ENCODE results near the gene RAMP2. TPM values are rescaled to one million over a fixed set of nuclear protein-coding genes. Genes with fewer than 3 reads are reported as not detected.

RAMP2 gene
- total and polyA plus RNA-seq, 7 donors = 2.3 to 26.6 (median 16.8) TPM

DNA sequence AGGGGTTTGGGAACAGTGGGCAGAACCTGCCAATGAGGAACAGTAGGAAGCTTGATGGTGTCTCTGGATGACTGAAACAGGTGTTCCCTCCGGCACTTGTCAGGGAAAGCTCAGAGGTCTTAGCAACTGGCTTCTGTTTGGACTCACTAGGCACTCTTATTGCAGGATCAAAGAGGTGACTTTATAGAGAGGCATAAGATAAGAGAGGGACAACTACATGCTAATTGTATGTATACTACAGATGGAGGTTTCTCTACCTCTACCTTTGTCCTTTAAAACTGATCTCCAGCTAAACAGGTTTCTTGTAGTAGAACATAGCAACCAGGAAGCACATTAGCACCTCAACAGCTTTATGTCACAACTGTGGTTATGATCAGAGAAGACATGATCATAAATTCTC, 45.2 kb downstream of the RAMP2 start:
- no peaks in the 10 kb centered on the region for H3K27me3 ChIP-seq
- intact Hi-C loops (cut with DNase I) = no loop called here
- WGBS, 2 donors = 20 to 66% methylated on average over 1 of the region's 1 CpG
- peak overlapping the region in 1 of 4 donors; percentile 76 for H3K27ac ChIP-seq
- H3K4me3 ChIP-seq = no peak overlapping the region
- H3K4me1 ChIP-seq = peaks cover 0 to 13% (median 6%) of the 10 kb centered on the region in 4 donors
- DNase-seq = no peak
- no peaks in the 10 kb centered on the region for H3K9me3 ChIP-seq
- H3K36me3 ChIP-seq = peaks cover 0 to 13% (median 3%) of the 10 kb centered on the region in 4 donors
- TF ChIP-seq, protein P1, sequence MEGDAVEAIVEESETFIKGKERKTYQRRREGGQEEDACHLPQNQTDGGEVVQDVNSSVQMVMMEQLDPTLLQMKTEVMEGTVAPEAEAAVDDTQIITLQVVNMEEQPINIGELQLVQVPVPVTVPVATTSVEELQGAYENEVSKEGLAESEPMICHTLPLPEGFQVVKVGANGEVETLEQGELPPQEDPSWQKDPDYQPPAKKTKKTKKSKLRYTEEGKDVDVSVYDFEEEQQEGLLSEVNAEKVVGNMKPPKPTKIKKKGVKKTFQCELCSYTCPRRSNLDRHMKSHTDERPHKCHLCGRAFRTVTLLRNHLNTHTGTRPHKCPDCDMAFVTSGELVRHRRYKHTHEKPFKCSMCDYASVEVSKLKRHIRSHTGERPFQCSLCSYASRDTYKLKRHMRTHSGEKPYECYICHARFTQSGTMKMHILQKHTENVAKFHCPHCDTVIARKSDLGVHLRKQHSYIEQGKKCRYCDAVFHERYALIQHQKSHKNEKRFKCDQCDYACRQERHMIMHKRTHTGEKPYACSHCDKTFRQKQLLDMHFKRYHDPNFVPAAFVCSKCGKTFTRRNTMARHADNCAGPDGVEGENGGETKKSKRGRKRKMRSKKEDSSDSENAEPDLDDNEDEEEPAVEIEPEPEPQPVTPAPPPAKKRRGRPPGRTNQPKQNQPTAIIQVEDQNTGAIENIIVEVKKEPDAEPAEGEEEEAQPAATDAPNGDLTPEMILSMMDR (IDR thresholded peaks at IDR 0.05) = no peak
- TF ChIP-seq EP300 (IDR thresholded peaks at IDR 0.05) (no peak), POLR2AphosphoS5 (IDR thresholded peaks at IDR 0.05) (no peak), POLR2A (IDR thresholded peaks at IDR 0.05) (no peak)

DNA sequence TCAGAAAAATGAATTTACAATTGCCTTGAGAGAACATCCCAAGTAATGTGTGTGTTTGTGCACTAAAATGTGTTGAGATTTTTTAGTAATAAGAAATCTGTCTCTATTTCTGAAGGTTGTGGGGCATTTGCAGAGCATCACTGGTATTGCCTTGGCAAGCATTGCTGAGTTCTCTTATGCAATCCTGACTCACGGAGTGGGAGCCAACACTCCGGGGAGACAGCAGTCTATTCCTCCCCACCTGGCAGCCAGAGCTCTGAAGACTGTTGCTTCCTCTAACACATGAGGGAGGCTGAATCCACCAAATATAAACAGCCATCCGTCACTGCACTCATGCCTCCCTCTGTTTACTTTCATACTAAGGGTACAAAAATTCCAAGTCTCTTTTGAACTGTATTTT, 48.2 kb downstream of the RAMP2 start:
- TF ChIP-seq POLR2AphosphoS5 (IDR thresholded peaks at IDR 0.05) (peak in 2 of 4 donors; percentile 32 to 44), POLR2A (IDR thresholded peaks at IDR 0.05) (no peak)
- Histone ChIP-seq H3K4me1 (peaks cover 0 to 14% (median 6%) of the 10 kb centered on the region in 4 donors), H3K4me3 (no peak overlapping the region), H3K36me3 (peaks cover 4 to 42% (median 15%) of the 10 kb centered on the region in 4 donors), H3K27me3 (no peaks in the 10 kb centered on the region), H3K9me3 (no peaks in the 10 kb centered on the region), H3K27ac (peak overlapping the region; percentile 51 to 70 (median 57))
- 28 to 61% methylated on average over 3 of the region's 3 CpGs for WGBS, 2 donors
- intact Hi-C loops (cut with DNase I) = no loop called here
- DNase-seq = peak; percentile 87

Small RNA genes lying within 50 kb of the gene (small RNA-seq; reads per million reads assigned to genes)
- 0 reads per million in 3 donors for gene HMGN2P15

Other genes starting within 250 kb of the RAMP2 start
- 10 to 100 TPM; 35.2 to 52.6 (median 45.0) TPM for gene NAGLU, start 225.0 kb upstream of the RAMP2 start, total RNA-seq
- gene NAGLU, start 225.0 kb upstream of the RAMP2 start, polyA plus RNA-seq = 10 to 100 TPM in 2 of 3 donors, 1 to 10 TPM in 1; 9.7 to 33.2 (median 12.6) TPM
- 1 to 10 TPM in 2 of 4 donors, under 1 TPM in 2; 0.16 to 5.3 (median 0.86) TPM for gene HSD17B1, start 208.3 kb upstream of the RAMP2 start, total RNA-seq
- 1 to 10 TPM; 1.2 to 1.7 (median 1.4) TPM for gene HSD17B1, start 208.3 kb upstream of the RAMP2 start, polyA plus RNA-seq
- 10 to 100 TPM; 14.3 to 17.5 (median 16.3) TPM for gene COASY, start 199.1 kb upstream of the RAMP2 start, total RNA-seq
- gene COASY, start 199.1 kb upstream of the RAMP2 start, polyA plus RNA-seq = 10 to 100 TPM; 48.0 to 98.9 (median 80.7) TPM
- gene MLX, start 194.1 kb upstream of the RAMP2 start, total RNA-seq = 10 to 100 TPM; 24.7 to 50.5 (median 30.8) TPM
- gene MLX, start 194.1 kb upstream of the RAMP2 start, polyA plus RNA-seq = 100 to 1,000 TPM in 1 of 3 donors, 10 to 100 TPM in 2; 77.1 to 129 (median 97.9) TPM
- gene PSMC3IP, start 183.5 kb upstream of the RAMP2 start, total RNA-seq = 10 to 100 TPM in 1 of 4 donors, 1 to 10 TPM in 3; 4.6 to 10.3 (median 5.7) TPM
- 1 to 10 TPM; 2.3 to 5.8 (median 2.4) TPM for gene PSMC3IP, start 183.5 kb upstream of the RAMP2 start, polyA plus RNA-seq
- gene RETREG3, start 151.9 kb upstream of the RAMP2 start, total RNA-seq = 10 to 100 TPM; 47.1 to 82.0 (median 53.7) TPM
- gene RETREG3, start 151.9 kb upstream of the RAMP2 start, polyA plus RNA-seq = 10 to 100 TPM in 1 of 3 donors, 1 to 10 TPM in 2; 7.2 to 28.4 (median 7.4) TPM
- gene TUBG1, start 151.5 kb upstream of the RAMP2 start, total RNA-seq = 10 to 100 TPM; 22.1 to 35.0 (median 23.9) TPM
- 10 to 100 TPM; 16.2 to 39.2 (median 30.3) TPM for gene TUBG1, start 151.5 kb upstream of the RAMP2 start, polyA plus RNA-seq
- gene TUBG2, start 101.9 kb upstream of the RAMP2 start, total RNA-seq = 10 to 100 TPM; 28.0 to 57.3 (median 33.6) TPM
- 1 to 10 TPM; 1.2 to 6.6 (median 4.2) TPM for gene TUBG2, start 101.9 kb upstream of the RAMP2 start, polyA plus RNA-seq
- gene PLEKHH3, start 84.2 kb upstream of the RAMP2 start, total RNA-seq = 10 to 100 TPM; 12.3 to 25.2 (median 20.1) TPM
- gene PLEKHH3, start 84.2 kb upstream of the RAMP2 start, polyA plus RNA-seq = 10 to 100 TPM in 1 of 3 donors, 1 to 10 TPM in 2; 4.4 to 14.7 (median 9.6) TPM
- gene CCR10, start 79.4 kb upstream of the RAMP2 start, total RNA-seq = 1 to 10 TPM; 2.3 to 9.2 (median 3.5) TPM
- gene CCR10, start 79.4 kb upstream of the RAMP2 start, polyA plus RNA-seq = 1 to 10 TPM in 1 of 3 donors, not detected in 2; 1.2 TPM
- 10 to 100 TPM in 3 of 4 donors, 1 to 10 TPM in 1; 7.4 to 46.8 (median 14.9) TPM for gene CNTNAP1, start 78.7 kb upstream of the RAMP2 start, total RNA-seq
- gene CNTNAP1, start 78.7 kb upstream of the RAMP2 start, polyA plus RNA-seq = 1 to 10 TPM in 1 of 3 donors, under 1 TPM in 2; under 0.01 to 7.7 (median 0.23) TPM
- gene EZH1, start 16.2 kb upstream of the RAMP2 start, total RNA-seq = 10 to 100 TPM; 41.5 to 68.1 (median 42.3) TPM
- gene EZH1, start 16.2 kb upstream of the RAMP2 start, polyA plus RNA-seq = 10 to 100 TPM in 1 of 3 donors, 1 to 10 TPM in 2; 5.3 to 24.1 (median 6.6) TPM
- 10 to 100 TPM; 27.1 to 40.3 (median 37.3) TPM for gene VPS25, start 12.2 kb downstream of the RAMP2 start, total RNA-seq
- 100 to 1,000 TPM; 103 to 135 (median 105) TPM for gene VPS25, start 12.2 kb downstream of the RAMP2 start, polyA plus RNA-seq
- under 1 TPM in 1 of 4 donors, not detected in 3; 0.28 TPM for gene WNK4, start 19.4 kb downstream of the RAMP2 start, total RNA-seq
- 10 to 100 TPM; 13.2 to 14.4 (median 14.0) TPM for gene WNK4, start 19.4 kb downstream of the RAMP2 start, polyA plus RNA-seq
- 100 to 1,000 TPM in 1 of 4 donors, 10 to 100 TPM in 3; 73.4 to 100 (median 98.2) TPM for gene COA3, start 37.5 kb downstream of the RAMP2 start, total RNA-seq
- 100 to 1,000 TPM; 282 to 382 (median 295) TPM for gene COA3, start 37.5 kb downstream of the RAMP2 start, polyA plus RNA-seq
- under 1 TPM in 1 of 4 donors, not detected in 3; 0.33 TPM for gene CNTD1, start 37.6 kb downstream of the RAMP2 start, total RNA-seq
- gene CNTD1, start 37.6 kb downstream of the RAMP2 start, polyA plus RNA-seq = 1 to 10 TPM in 2 of 3 donors, under 1 TPM in 1; 0.42 to 7.2 (median 4.2) TPM
- gene BECN1, start 63.1 kb downstream of the RAMP2 start, total RNA-seq = 100 to 1,000 TPM; 139 to 215 (median 161) TPM
- gene BECN1, start 63.1 kb downstream of the RAMP2 start, polyA plus RNA-seq = 100 to 1,000 TPM in 2 of 3 donors, 10 to 100 TPM in 1; 98.8 to 141 (median 131) TPM
- 10 to 100 TPM; 34.3 to 69.1 (median 57.5) TPM for gene PSME3, start 72.2 kb downstream of the RAMP2 start, total RNA-seq
- 10 to 100 TPM; 59.5 to 94.9 (median 69.4) TPM for gene PSME3, start 72.2 kb downstream of the RAMP2 start, polyA plus RNA-seq
- gene AOC2, start 83.4 kb downstream of the RAMP2 start, total RNA-seq = 1 to 10 TPM; 1.2 to 2.1 (median 1.4) TPM
- gene AOC2, start 83.4 kb downstream of the RAMP2 start, polyA plus RNA-seq = 1 to 10 TPM in 1 of 3 donors, not detected in 2; 1.2 TPM
- gene AOC3, start 90.0 kb downstream of the RAMP2 start, total RNA-seq = 100 to 1,000 TPM in 2 of 4 donors, 10 to 100 TPM in 2; 58.1 to 227 (median 107) TPM
- gene AOC3, start 90.0 kb downstream of the RAMP2 start, polyA plus RNA-seq = 10 to 100 TPM in 1 of 3 donors, 1 to 10 TPM in 2; 3.5 to 32.7 (median 5.4) TPM
- gene G6PC1, start 139.6 kb downstream of the RAMP2 start, total RNA-seq = not detected
- under 1 TPM in 1 of 3 donors, not detected in 2; 0.23 TPM for gene G6PC1, start 139.6 kb downstream of the RAMP2 start, polyA plus RNA-seq
- gene AARSD1, start 203.2 kb downstream of the RAMP2 start, total RNA-seq = 10 to 100 TPM; 18.5 to 41.3 (median 25.7) TPM
- 10 to 100 TPM; 14.6 to 41.5 (median 21.6) TPM for gene AARSD1, start 203.2 kb downstream of the RAMP2 start, polyA plus RNA-seq
- 10 to 100 TPM in 1 of 4 donors, 1 to 10 TPM in 3; 6.8 to 13.6 (median 9.5) TPM for gene PTGES3L, start 218.9 kb downstream of the RAMP2 start, total RNA-seq
- gene PTGES3L, start 218.9 kb downstream of the RAMP2 start, polyA plus RNA-seq = 1 to 10 TPM; 2.1 to 4.8 (median 2.4) TPM
- 10 to 100 TPM in 3 of 4 donors, 1 to 10 TPM in 1; 10.0 to 13.8 (median 12.1) TPM for gene RUNDC1, start 219.3 kb downstream of the RAMP2 start, total RNA-seq
- gene RUNDC1, start 219.3 kb downstream of the RAMP2 start, polyA plus RNA-seq = 10 to 100 TPM in 2 of 3 donors, 1 to 10 TPM in 1; 8.4 to 14.7 (median 10.2) TPM
- 1,000 to 10,000 TPM; 1,576 to 2,828 (median 2,217) TPM for gene RPL27, start 237.2 kb downstream of the RAMP2 start, total RNA-seq
- gene RPL27, start 237.2 kb downstream of the RAMP2 start, polyA plus RNA-seq = 1,000 to 10,000 TPM; 3,316 to 4,569 (median 3,351) TPM
- 10 to 100 TPM; 22.4 to 60.2 (median 45.1) TPM for gene IFI35, start 245.6 kb downstream of the RAMP2 start, total RNA-seq
- gene IFI35, start 245.6 kb downstream of the RAMP2 start, polyA plus RNA-seq = 10 to 100 TPM; 48.6 to 77.9 (median 65.1) TPM

Data from sigmoid colon (tissue), 7 donors.